A204.1 (cell line): Measurements from ENCODE around the gene CWC27.
"Not testable (repeated sequence)": the region's sequence is repeated elsewhere in the genome, so short reads cannot be mapped to it uniquely, and the experiment has no call there.

Experiments
- FAIRE-seq: peaks from 2 replicates; lab custom pipeline; 2012; peaks lifted over from hg19 to GRCh38; lab: Jason Lieb, UNC

The CWC27 gene

DNA sequence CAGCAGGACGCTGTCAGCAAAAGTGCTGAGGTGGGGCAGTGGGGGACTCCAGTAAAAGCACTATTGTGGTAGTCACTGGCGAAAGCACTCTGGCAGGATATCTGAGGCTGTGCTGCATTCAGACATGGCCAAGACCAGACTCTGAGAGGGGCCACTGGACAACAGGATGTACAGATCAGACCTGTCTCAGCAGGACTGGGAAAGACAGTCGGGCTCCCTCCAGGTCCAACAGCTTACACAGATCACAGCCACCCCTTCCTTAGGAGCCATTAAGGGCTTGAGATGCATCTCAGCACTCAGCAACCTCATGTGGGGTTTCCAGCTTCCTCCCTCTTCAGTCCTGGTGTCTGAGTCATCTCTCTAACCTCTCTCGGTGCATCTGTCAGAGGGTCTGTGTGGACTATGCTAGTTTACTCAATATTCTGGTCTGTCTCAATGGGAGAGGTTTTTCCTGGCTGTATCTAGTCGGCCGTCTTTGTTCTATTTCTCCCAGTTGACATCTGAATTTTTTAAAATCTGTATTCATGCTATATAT lies 154.5 kb downstream of the CWC27 start:
- FAIRE-seq = no peak

DNA sequence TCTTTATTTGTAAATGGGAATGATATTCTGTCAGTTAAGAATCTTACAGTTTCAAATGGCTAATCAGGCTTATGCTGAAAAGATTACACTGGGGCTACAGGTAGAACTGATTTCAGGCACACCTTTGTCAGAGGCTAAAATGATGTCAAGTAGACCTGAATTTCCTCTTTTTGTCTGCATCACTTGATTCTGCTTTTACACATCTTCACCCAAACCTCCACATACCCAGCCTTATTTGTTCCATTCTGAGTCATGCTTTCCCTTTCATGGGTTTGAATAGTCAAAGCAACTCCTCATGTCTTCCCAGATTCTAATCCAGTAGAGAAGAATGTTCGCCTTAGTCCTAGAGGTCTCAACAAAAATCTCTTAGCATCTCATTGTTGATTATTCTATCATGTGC lies 156.4 kb downstream of the CWC27 start:
- no peak for FAIRE-seq

DNA sequence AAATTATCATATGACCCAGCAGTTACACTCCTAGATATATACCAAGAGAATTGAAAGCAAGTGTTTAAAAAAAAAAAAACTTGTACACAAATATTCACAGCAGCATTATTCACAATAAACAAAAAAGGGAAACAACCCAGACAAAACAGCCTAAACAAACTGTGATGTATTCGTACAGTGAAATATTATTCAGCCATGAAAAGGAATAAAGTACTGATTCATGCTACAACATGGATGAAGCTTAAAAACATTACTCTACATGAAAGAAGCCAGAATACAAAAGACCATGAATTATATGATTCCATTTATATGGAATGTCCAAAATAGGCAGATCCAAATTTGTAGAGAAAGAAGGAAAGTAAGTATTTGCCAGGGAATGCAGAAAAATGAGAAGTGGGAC lies 161.1 kb downstream of the CWC27 start:
- FAIRE-seq = no peak

DNA sequence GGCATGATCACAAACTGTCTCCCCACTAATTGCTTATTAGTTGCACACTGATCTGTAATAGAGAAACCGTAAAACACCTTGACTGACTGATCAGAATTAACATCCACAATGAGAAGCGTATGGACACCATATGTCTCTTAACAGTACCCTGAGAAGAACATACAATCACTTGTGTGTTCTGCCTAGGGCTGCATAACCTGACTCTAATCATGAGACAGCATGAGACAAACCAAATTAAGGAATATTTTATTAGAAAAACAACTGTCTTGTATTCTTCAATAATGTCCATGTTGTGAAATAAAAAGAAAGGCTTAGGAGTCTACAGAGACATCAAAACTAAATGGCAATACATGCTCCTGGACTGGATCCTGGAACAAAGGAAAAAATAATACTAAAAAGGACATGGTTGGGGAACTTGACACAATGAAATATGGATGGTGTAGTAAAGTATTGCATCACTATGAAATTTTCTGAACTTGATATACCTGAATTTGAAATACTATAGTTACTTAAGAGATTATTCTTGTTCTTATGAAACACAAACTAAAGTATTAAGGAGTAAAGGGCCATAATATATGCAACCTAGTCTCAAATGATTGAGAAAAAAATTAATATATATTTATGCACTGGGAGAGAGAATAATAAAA lies 162.1 kb downstream of the CWC27 start:
- FAIRE-seq = no peak

DNA sequence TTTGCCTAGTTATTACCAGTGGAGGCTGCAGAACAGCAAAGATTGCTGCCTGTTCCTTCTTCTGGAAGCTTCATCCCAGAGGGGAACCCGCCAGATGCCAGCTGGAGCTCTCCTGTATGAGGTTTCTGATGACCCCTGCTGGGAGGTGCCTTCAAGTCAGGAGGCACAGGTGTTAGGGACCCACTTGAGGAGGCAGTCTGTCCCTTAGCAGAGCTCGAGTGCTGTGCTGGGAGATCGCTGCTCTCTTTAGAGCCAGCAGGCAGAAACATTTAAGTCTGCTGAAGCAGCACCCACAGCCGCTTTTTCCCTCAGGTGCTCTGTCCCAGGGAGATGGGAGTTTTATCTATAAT lies 170.7 kb downstream of the CWC27 start:
- not testable (repeated sequence) for FAIRE-seq

DNA sequence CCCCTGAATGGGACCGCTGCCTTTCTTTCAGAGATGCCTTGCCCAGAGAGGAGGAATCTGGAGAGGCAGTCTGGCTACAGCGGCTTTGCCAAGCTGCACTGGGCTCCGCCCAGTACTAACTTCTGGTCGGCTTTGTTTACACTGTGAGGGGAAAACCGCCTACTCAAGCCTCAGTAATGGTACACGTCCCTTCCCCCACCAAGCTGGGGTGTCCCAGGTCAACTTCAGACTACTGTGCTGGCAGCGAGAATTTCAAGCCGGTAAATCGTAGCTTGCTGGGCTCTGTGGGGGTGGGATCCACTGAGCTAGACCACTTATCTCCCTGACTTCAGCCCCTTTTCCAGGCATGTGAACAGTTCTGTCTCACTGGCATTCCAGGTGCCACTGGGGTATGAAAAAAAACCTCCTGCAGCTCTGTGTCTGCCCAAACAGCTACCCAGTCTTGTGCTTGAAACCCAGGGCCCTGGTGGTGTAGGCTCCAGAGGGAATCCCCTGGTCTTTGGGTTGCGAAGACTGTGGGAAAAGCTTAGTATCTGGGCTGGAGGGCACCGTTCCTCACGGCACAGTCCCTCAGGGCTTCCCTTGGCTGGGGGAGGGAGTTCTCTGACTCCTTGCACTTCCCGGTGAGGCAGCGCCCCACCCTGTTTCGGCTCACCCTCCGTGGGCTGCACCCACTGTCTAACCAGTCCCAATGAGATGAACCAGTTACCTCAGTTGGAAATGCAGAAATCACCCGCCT lies 171.2 kb downstream of the CWC27 start:
- no peak for FAIRE-seq

DNA sequence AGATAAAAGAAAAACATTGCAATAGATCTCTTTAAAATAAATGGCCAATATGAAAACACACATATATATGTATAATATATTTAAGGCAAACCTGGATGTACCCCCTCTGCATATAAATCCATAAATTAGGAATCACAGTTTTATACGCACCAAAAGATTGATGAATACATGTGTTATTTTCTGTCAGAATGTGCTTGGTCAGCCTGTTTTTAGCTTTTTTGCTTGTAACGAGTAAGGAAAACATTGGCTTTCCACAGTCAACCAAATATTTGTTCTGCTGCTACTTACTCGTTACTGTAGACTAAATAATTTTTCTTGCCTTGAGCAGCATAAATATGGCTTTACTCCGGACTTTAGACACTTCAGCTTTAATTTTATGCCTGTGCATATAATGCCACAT lies 173.7 kb downstream of the CWC27 start:
- no peak for FAIRE-seq

DNA sequence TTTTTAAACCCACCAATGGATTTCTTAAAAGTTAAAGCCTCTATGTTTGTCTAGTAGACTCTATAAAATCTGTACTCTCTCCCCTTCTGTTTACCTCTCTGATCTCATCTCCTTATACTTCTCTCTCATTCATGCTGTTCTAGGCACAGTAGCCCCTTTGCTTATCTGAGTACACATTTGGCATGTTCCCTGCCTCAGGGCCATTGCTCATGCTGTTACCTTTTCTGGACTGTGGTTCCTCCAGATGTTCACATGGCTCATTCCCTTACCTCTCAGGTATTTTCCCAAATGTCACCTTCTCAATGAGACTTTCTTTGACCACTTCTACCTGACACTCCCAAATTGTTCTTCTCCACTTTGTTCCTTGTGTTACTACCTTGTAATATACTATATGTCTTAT lies 176.1 kb downstream of the CWC27 start:
- no peak for FAIRE-seq

DNA sequence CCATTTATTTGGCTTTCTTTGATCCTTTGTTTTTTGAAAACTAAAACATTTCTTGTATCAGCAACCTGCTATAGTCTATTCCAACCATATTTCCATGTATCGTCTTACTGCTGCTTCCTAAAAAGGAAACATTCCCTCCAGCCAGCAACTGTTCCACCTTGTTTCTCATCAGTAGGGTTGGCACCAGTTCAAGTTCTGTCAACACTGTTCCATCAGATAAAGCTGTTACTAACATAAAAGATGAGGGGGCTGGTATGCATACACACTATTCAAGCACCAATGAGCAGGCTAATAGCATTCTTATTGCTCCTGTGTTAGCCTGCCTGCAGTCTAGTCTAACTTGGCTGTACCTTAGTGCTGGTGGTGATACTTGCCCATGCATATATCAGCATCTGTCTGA lies 178.3 kb downstream of the CWC27 start:
- FAIRE-seq = no peak

DNA sequence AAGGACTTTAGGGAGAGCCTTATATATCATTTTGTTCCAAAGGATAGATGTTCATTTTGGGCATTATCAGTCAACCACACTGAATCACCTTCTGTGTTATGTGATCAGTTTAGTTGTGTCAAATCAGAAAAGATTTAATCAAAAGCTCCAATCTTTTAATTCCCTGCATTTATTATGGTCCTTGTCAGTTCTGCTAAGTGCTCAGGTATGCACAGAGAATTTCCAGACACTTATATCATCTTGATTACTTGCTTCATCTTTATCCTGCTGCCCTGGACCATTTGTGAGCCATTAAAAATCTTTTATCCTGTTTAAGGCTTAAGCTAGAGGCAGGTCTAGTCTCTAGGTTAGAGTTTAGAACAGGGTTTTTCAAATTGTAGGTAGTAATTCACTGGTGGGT lies 179.1 kb downstream of the CWC27 start:
- no peak for FAIRE-seq

DNA sequence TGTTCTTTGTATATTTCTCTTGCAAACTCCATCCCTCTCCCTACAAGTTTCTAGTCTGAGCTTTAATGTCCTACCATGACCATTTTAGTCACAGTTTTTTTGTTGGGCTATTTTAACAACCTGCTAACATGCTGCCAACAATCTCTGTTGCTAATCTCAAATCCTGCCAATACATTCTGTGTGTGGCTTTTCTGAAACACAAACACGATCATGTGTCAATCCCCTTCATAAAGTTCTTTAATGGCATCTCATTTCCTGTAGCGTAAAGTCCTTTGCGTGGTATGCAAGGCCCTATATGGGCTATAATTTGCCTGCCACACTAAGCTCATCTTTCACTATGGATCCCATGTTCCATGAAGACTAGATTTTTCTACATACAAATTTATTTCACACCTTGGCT lies 180.6 kb downstream of the CWC27 start:
- no peak for FAIRE-seq

DNA sequence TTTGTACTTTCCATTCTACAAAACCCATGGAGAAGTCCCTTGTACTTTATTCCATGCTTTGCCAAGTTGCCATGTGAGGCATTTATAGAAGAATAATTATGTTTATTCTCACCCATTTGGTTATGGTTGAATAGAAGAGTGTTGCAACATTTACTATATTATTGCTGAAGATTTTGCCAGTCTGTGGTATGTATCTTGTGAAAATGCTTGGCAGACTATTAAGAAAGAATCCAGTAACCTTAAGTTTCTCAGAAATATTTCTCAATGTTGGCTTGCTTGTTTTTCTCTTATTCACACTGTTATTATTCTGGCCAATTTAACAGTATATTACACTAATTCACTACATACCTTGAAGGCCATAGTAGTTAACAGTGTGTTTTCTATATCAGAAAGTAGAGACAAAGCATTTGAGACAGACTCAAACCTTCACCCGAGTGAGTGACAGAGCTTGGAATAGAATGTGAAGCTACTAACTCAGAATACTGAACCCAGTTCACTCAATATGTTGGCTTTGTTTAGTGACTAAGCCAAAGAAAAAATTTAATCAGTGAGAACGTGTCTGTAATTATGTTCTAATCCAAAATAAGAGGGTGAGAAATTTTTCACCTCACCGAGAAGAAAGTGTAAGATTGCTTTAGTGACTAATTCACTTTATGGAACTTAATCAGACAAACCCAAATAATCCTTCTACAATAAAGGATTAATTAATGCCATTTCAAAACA lies 184.4 kb downstream of the CWC27 start:
- no peak for FAIRE-seq

DNA sequence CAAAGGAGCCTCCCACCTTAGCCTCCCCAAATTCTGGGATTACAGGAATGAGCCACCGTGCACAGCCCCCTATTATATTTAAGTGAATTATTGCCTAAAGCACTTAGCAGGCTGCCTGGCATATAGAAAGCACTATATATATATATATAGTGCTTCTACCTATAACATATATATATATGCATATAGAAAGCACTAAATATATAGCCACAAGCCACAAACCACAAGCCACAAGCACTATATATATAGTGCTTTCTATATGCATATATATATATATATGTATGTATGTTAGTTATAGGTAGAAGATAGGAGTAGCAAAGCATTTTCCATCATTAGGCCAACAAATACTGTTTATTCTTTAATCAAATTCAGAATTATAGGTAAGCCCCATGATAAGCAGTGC lies 185.8 kb downstream of the CWC27 start:
- no peak for FAIRE-seq

DNA sequence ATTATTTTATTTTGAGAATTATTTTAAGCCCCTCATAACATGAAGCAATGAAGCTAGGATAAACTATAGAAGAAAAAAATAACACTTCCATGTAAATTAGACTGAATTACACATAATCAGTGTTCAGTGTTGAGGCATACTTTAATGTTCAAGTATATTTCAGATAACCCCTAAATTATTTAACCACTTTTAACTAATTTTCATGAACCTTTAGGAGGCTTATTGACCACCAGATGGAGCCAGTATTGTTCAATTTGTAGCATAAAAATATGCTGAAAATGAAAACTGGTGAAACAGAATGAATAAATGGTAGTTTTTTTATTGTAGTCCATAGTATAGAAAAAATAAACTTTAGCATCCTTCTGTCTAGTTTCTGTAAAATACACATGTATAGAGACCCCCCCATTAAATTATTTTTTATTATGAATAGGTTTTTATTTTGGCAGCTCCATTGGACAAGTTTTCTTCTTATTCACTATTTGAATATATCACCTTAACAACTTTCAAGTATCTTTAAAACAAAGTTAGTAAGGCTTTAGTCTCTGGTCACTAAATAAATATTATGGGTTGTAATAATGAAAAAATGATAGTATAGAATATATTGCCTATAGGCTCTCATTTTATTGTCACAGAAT lies 190.1 kb downstream of the CWC27 start:
- FAIRE-seq = peak; percentile 95

DNA sequence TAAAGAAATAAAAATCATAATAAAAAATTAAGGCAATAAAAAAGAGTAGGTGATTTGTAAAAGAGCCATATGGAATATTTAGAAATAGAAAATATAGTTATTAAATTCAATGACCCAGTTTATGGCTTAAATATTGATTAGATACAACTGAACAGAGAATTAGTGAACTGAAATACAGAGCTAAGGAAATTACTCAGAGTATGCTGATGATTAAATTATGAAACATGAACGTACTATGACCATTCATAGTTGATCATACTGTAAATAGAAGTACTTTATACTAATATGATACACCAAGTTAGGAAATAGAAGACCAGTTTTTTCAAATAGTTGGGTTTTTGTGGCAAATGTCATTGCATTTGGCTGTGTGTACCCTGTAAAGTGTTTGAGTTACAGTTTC lies 194.5 kb downstream of the CWC27 start:
- no peak for FAIRE-seq

DNA sequence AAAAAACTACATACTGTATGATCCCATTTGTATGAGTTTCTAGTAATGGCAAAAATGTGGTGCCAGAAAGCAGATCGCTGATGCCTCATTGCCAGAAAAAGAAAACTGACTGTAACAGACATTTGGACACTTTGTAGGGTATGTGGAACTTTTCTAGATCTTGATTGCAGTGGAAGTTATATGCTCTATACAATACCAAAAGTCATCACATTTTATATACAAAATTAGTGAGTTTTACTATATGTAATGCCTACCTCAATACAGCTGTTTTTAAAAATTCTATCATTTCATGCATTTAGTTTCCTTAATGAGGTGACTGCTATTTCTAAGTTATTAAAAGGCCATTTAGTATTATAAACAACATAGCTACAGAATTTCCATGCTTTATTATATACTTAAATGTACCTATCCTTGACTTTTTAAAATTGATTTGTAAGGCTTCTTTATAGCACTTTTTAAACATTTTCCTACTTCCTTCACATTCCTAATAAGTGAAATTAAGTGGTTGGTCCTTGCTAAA lies 199.9 kb downstream of the CWC27 start:
- FAIRE-seq = no peak

DNA sequence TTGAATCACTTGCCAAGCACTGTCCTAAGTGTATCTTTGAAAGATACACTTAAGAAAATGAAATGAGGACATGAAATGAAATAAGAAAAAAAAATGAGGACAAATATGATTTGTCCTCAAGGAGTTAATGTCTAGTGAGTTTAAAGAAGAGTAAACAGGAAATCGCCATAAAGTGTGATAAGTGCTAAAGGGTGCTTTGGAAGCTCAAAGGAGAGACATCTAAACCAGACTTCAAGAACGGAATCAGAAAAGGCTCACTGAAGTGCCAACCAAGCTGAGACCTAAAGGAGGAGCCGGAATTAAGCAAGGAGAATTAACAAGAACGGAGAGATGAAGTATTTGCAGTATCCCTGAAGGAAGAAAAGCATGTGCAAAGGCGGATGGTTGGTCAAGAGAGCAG lies 200.8 kb downstream of the CWC27 start:
- FAIRE-seq = no peak

DNA sequence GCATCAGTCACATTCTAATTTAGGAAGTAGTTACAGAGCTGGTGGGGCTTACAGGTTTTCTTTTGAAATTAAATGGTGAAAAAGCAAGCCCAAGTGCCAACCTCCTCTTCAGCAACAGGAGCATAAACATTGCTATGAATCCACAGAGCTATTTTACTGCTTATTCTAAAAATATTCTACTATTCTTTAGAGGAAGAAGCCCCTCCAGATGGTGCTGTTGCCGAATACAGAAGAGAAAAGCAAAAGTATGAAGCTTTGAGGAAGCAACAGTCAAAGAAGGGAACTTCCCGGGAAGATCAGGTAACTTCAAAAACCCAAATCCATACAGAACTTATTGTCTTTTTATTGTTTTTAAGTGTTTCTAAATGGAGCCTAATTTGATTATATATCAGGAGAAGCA lies 202.8 kb downstream of the CWC27 start:
- FAIRE-seq = no peak

DNA sequence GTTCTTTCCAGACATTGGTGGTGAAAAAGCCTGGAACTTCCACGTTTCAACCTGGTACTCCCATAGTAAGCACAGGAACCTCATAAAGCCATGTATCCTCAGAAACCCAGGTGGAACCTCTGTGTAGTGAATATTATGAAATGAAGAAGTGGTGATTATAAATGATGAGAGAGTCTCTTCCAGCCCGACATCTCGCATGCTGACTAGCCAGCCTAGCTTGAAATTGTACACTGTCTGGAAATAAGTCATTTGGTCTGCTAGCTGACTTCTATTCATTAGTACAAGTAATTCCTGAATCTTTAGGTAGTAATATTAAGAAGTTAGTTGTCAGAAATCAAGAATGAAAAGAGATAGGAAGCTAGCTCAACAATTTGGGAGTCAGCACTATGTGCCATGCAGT lies 203.3 kb downstream of the CWC27 start:
- no peak for FAIRE-seq

DNA sequence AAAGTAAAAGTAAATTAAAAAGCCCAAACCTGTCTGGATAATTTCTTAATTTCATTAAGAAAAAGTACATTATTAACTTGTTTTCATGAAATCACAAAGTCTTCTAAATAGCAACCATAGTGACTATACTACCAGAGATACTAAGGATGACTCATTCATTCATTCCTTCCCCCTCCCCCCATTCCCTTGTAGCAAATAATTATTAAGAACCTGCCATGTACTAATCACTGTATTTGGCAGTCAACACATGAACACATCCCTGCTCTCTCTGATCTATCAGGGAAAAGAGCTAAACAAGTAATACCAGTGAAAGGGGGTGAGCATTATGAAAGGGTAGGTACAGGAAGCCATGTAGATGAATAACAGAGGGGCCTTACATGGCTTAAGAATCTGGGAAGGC lies 203.9 kb downstream of the CWC27 start:
- FAIRE-seq = no peak

DNA sequence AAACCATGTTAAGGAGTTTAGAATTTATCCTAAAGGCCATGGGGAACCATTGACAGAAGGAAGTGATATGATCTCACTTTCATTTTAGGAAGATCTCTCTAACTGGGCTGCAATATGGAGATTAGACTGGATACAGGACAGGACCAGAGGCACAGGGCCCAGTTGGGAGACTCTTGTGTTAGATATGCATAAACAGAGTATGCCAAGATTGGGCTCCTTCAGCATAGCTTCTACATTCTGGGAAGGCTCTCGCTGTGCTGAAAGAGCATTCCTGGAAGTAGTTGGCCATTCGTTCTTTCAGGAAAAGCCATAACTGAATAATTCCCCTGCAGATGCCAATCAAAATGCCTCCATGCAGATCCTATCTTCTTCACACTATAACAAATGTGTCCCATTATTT lies 204.5 kb downstream of the CWC27 start:
- no peak for FAIRE-seq

DNA sequence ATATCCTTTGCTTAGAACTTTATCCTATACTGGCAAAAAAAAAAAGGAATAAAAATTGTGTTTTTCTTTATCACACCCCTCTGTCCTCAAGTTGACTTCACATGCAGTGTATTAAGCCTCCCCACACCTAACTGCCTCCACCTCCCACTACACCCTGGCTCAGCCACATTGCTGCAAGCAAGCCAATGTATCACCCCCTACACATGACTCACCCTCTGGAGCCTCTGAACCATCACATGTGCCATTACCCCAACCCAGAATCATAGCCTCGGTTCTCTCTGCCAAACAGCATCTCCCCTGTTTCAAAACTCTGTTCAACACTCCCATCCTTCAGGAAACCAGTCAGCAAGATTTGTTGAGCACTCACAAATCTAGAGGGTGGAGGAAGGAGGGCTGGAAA lies 209.0 kb downstream of the CWC27 start:
- FAIRE-seq = no peak

DNA sequence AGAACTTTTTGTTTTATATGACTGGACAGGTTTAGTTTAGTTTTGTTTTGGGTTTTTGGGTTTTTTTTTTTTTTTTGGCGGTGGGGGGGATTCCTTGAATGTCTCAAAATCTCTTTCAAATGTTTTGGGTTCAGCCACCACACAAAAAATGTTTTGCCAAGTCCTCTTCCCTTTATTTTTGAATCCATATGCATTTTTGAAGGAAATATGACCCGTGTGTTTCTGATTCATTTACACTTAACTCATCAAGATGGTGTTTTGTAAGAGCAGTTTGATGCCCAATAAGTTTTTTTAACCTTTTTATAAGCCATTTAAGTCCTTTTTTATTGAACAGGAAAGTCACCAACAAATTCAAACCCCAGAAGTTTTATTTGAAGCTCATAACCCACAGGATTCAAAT lies 209.8 kb downstream of the CWC27 start:
- FAIRE-seq = no peak
